Measurements from ENCODE around the gene METTL8.

- TF ChIP-seq CTCF (IDR thresholded peaks at IDR 0.05; ENCODE audit: borderline replicate concordance, extremely low read depth, low read length, poor library complexity, severe bottlenecking) (no peak), EZH2 (IDR thresholded peaks at IDR 0.05; ENCODE audit: borderline replicate concordance, low read depth, low read length, severe bottlenecking) (no peak)
Measured at GRCh38 chr2:171389780-171390179, 44.0 kb downstream of the METTL8 start.

Measured in DND-41 (cell line).